Liver (tissue), 9 donors: Measurements from ENCODE around the gene DOCK9. TPM values are rescaled to one million over a fixed set of nuclear protein-coding genes. Genes with fewer than 3 reads are reported as not detected.
A peak's percentile ranks its signal among the peaks of the same experiment; 100 is the strongest.

Experiments
- DNase-seq: peaks from one replicate; pipeline ENCODE4 v3.0.0-alpha.2; 2017; ENCODE audit warnings: low spot score
- H3K27ac ChIP-seq, 2 donors: one replicate each; pipeline ENCODE4 v1.7.0; 2013; ENCODE audit warnings: inconsistent platforms in 2 of 2, low read length in 2 of 2, control low read depth in 1 of 2, low read depth in 1 of 2, mild to moderate bottlenecking in 1 of 2
- H3K27me3 ChIP-seq, 4 donors: one replicate each; pipeline versions ENCODE4 v1.6.1 to v1.7.0; 2013; ENCODE audit warnings: low read length in 3 of 4, inconsistent platforms in 1 of 4, mild to moderate bottlenecking in 1 of 4, moderate library complexity in 1 of 4; ENCODE audit not compliant: control insufficient read depth in 4 of 4, insufficient read depth in 4 of 4
- H3K36me3 ChIP-seq, 4 donors: one replicate each; pipeline versions ENCODE4 v1.6.1 to v1.7.0; 2013; ENCODE audit warnings: low read length in 3 of 4, mild to moderate bottlenecking in 3 of 4, low read depth in 1 of 4, moderate library complexity in 1 of 4; ENCODE audit not compliant: control insufficient read depth in 4 of 4, insufficient read depth in 3 of 4
- H3K4me1 ChIP-seq, 4 donors: one replicate each; pipeline versions ENCODE4 v1.6.1 to v1.7.0; 2013; ENCODE audit warnings: low read length in 3 of 4, mild to moderate bottlenecking in 3 of 4, moderate library complexity in 1 of 4; ENCODE audit not compliant: control insufficient read depth in 4 of 4, insufficient read depth in 4 of 4
- H3K4me3 ChIP-seq, 3 donors: one replicate each; pipeline versions ENCODE4 v1.6.1 to v1.7.0; 2013; ENCODE audit warnings: low read length in 3 of 3, control low read depth in 1 of 3, low read depth in 1 of 3, mild to moderate bottlenecking in 1 of 3
- H3K9ac ChIP-seq, 2 donors: one replicate each; pipeline ENCODE4 v1.7.0; 2013; ENCODE audit warnings: low read length in 2 of 2, mild to moderate bottlenecking in 2 of 2, moderate library complexity in 2 of 2, control low read depth in 1 of 2, low read depth in 1 of 2
- H3K9me3 ChIP-seq, 4 donors: one replicate each; pipeline versions ENCODE4 v1.6.1 to v1.7.0; 2013; ENCODE audit warnings: low read length in 3 of 4; ENCODE audit not compliant: control insufficient read depth in 4 of 4
- EGR1 ChIP-seq, 2 donors: IDR thresholded peaks; 2 replicates each; pipeline ENCODE4 v1.6.1; 2016 to 2018; ENCODE audit warnings: antibody characterized with exemption in 2 of 2, low read depth in 2 of 2
- FOXA1 ChIP-seq: IDR thresholded peaks from 2 replicates; pipeline ENCODE4 v1.6.1; 2016; ENCODE audit warnings: antibody characterized with exemption
- FOXA2 ChIP-seq: IDR thresholded peaks from 2 replicates; pipeline ENCODE4 v1.6.1; 2016; ENCODE audit warnings: antibody characterized with exemption
- HNF4A ChIP-seq, 2 donors: conservative IDR thresholded peaks; 2 replicates each; pipeline ENCODE4 v1.6.1; 2016; ENCODE audit warnings: antibody characterized with exemption in 2 of 2, mild to moderate bottlenecking in 2 of 2
- JUND ChIP-seq, 2 donors: IDR thresholded peaks; 2 replicates each; pipeline ENCODE4 v1.6.1; 2016; ENCODE audit warnings: antibody characterized with exemption in 2 of 2
- NR2F2 ChIP-seq: IDR thresholded peaks from 2 replicates; pipeline ENCODE4 v1.6.1; 2016; ENCODE audit warnings: antibody characterized with exemption
- SP1 ChIP-seq: IDR thresholded peaks from 2 replicates; pipeline ENCODE4 v1.6.1; 2018; ENCODE audit warnings: antibody characterized with exemption, mild to moderate bottlenecking
- TAF1 ChIP-seq: conservative IDR thresholded peaks from 2 replicates; pipeline ENCODE4 v1.6.1; 2016; ENCODE audit warnings: antibody characterized with exemption, mild to moderate bottlenecking
- YY1 ChIP-seq: IDR thresholded peaks from 2 replicates; pipeline ENCODE4 v1.6.1; 2016; ENCODE audit warnings: antibody characterized with exemption, mild to moderate bottlenecking
- WGBS: extraction: QIAGEN DNeasy Blood & Tissue Kit; methylation state at CpG from one replicate; pipeline ENCODE4 v1.1.7; 2013; 5-methylcytosine and 5-hydroxymethylcytosine counted together
- polyA plus RNA-seq, 2 donors: library from polyadenylated mRNA; stranded (reverse) in 1 of 2; unstranded in 1 of 2; fragments of 200-250 nt in 1 of 2; fragments of >200 nt in 1 of 2; fragmentation: Nextera tagmentation in 1 of 2; extraction: Ambion mirVana in 1 of 2; gene quantifications; one replicate each; pipeline versions ENCODE4 v1.2.1 to v1.2.3, GENCODE V29; 2013 to 2015
- total RNA-seq, 2 donors: library from RNA; depleted of rRNA; stranded (reverse); fragments of >200 nt; gene quantifications; one replicate each; pipeline ENCODE4 v1.2.3, GENCODE V29; 2014
- TF ChIP-seq, protein P1 (sequence below): IDR thresholded peaks from 2 replicates; pipeline ENCODE4 v1.6.1; 2016; ENCODE audit warnings: antibody characterized with exemption
- TF ChIP-seq, protein P2 (sequence below): IDR thresholded peaks from 2 replicates; pipeline ENCODE4 v1.6.1; 2016; ENCODE audit warnings: antibody characterized with exemption
- TF ChIP-seq, protein P3 (sequence below): IDR thresholded peaks from 2 replicates; pipeline ENCODE4 v1.6.1; 2016; ENCODE audit warnings: antibody characterized with exemption
- TF ChIP-seq, protein P4 (sequence below): IDR thresholded peaks from 2 replicates; pipeline ENCODE4 v1.6.1; 2016; ENCODE audit warnings: antibody characterized with exemption, mild to moderate bottlenecking
- donor health status: healthy.
- donor health status: healthy.
- donor health status: healthy.
- donor health status: healthy.
- donor health status: healthy.

DOCK9 gene
- total and polyA plus RNA-seq, 4 donors: 5.4 to 31.3 (median 10.6) TPM

DNA sequence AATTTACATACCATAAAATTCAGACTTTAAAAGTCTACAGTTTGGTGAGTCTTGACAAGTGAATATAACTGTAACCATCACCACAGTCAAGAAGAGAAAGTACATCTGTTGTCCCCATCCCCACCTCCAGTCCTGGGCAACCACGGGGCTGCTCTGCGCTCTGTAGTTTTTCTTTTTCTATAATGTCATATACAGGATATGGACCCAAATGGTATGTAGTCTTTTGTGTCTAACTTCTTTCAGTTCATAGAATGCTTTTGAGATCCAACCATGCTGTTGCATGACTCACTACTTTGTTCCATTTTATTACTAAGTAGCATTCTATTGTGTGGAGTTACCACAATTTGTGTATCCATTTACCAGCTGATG lies 103.9 kb downstream of the DOCK9 start:
- WGBS: 96% methylated on average over 2 of the region's 2 CpGs
- H3K36me3 ChIP-seq: peaks cover 0 to 17% (median 9%) of the 10 kb centered on the region in 4 donors
- no peak for DNase-seq

DNA sequence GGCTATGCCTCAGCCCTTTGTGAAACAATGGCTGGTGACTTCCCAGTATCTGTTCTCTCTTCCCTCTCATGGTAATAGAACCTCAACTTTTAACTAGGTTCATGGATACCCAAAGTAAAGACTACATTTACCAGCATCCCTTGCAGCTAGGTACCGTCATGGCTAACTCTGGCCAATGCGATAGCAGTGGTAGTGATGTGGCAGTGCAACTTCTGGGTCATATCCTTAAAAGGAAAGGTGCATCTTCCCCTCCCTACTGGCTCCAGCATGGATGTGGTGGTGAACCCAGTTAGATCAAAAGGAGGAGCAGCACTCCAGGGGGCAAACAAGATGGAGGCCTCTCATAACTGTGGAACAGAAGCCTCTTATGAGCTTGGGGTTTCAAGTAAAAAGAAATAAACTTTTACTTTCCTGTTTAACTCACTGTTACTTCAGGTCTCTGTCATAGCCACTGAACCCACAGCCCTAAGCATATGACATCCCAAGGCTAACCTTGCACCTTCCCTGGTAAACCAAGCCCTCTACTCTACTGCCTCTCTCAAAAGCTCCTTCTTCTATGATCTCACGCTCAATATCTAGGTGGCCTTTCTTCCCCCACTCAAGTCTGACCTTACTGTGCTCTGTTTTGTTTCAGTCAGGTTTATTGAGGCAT lies 104.4 kb downstream of the DOCK9 start:
- over 99% methylated on average over 3 of the region's 3 CpGs for WGBS
- H3K9me3 ChIP-seq: peaks cover 0 to 6% (median 3%) of the 10 kb centered on the region in 4 donors
- peak overlapping the region in 1 of 3 donors; percentile 15 for H3K4me3 ChIP-seq
- peaks cover 0 to 17% (median 9%) of the 10 kb centered on the region in 4 donors for H3K36me3 ChIP-seq
- no peak for DNase-seq
- no peaks in the 10 kb centered on the region for H3K4me1 ChIP-seq
- H3K9ac ChIP-seq: no peak overlapping the region
- no peaks in the 10 kb centered on the region for H3K27me3 ChIP-seq
- TF ChIP-seq YY1 (no peak), FOXA2 (no peak), TAF1 (no peak), HNF4A (conservative IDR thresholded peaks at IDR 0.05) (no peak), SP1 (no peak), EGR1 (IDR thresholded peaks at IDR 0.05; ENCODE audit: low read depth in 2 of 2) (no peak)
- TF ChIP-seq, protein P1, sequence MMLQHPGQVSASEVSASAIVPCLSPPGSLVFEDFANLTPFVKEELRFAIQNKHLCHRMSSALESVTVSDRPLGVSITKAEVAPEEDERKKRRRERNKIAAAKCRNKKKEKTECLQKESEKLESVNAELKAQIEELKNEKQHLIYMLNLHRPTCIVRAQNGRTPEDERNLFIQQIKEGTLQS: no peak
- TF ChIP-seq, protein P2, sequence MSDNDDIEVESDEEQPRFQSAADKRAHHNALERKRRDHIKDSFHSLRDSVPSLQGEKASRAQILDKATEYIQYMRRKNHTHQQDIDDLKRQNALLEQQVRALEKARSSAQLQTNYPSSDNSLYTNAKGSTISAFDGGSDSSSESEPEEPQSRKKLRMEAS: no peak
- TF ChIP-seq, protein P3, sequence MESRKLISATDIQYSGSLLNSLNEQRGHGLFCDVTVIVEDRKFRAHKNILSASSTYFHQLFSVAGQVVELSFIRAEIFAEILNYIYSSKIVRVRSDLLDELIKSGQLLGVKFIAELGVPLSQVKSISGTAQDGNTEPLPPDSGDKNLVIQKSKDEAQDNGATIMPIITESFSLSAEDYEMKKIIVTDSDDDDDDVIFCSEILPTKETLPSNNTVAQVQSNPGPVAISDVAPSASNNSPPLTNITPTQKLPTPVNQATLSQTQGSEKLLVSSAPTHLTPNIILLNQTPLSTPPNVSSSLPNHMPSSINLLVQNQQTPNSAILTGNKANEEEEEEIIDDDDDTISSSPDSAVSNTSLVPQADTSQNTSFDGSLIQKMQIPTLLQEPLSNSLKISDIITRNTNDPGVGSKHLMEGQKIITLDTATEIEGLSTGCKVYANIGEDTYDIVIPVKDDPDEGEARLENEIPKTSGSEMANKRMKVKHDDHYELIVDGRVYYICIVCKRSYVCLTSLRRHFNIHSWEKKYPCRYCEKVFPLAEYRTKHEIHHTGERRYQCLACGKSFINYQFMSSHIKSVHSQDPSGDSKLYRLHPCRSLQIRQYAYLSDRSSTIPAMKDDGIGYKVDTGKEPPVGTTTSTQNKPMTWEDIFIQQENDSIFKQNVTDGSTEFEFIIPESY: no peak
- H3K27ac ChIP-seq: no peak overlapping the region

More for the DNA sequence above, 103.9 kb downstream of the DOCK9 start:
- H3K4me1 ChIP-seq: no peaks in the 10 kb centered on the region
- no peak overlapping the region for H3K4me3 ChIP-seq
- no peak overlapping the region for H3K9ac ChIP-seq
- H3K9me3 ChIP-seq: peaks cover 0 to 6% (median 3%) of the 10 kb centered on the region in 4 donors
- H3K27me3 ChIP-seq: no peaks in the 10 kb centered on the region
- TF ChIP-seq, protein P3: no peak
- H3K27ac ChIP-seq: no peak overlapping the region

DNA sequence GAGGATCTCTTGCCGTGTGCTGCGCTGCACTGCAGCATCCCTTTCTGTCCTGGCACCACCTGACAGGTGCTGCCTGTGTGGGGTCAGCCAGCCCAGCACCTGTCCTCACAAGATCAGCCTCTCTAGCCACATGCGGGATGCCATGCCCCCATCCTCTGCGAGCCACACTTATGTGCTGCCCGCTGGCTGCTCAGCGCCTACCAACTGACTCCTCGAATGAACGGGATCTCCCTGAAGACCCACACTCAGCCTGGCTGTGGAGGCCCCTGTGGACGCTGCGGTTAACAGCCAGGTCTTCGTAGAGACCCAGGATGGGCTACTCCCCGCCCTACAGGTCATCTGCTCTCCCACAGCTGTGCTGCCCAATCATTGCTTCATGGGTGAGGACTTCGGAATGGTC lies 106.1 kb downstream of the DOCK9 start:
- peaks cover 0 to 17% (median 9%) of the 10 kb centered on the region in 4 donors for H3K36me3 ChIP-seq
- no peak for DNase-seq
- H3K27me3 ChIP-seq: no peaks in the 10 kb centered on the region
- no peak overlapping the region for H3K27ac ChIP-seq
- TF ChIP-seq, protein P1: no peak
- no peak for TF ChIP-seq FOXA1
- TF ChIP-seq, protein P4, sequence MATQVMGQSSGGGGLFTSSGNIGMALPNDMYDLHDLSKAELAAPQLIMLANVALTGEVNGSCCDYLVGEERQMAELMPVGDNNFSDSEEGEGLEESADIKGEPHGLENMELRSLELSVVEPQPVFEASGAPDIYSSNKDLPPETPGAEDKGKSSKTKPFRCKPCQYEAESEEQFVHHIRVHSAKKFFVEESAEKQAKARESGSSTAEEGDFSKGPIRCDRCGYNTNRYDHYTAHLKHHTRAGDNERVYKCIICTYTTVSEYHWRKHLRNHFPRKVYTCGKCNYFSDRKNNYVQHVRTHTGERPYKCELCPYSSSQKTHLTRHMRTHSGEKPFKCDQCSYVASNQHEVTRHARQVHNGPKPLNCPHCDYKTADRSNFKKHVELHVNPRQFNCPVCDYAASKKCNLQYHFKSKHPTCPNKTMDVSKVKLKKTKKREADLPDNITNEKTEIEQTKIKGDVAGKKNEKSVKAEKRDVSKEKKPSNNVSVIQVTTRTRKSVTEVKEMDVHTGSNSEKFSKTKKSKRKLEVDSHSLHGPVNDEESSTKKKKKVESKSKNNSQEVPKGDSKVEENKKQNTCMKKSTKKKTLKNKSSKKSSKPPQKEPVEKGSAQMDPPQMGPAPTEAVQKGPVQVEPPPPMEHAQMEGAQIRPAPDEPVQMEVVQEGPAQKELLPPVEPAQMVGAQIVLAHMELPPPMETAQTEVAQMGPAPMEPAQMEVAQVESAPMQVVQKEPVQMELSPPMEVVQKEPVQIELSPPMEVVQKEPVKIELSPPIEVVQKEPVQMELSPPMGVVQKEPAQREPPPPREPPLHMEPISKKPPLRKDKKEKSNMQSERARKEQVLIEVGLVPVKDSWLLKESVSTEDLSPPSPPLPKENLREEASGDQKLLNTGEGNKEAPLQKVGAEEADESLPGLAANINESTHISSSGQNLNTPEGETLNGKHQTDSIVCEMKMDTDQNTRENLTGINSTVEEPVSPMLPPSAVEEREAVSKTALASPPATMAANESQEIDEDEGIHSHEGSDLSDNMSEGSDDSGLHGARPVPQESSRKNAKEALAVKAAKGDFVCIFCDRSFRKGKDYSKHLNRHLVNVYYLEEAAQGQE: no peak
- no peak for TF ChIP-seq JUND (IDR thresholded peaks at IDR 0.05)
- TF ChIP-seq NR2F2: no peak
- no peak for TF ChIP-seq YY1
- TF ChIP-seq FOXA2: no peak
- H3K9me3 ChIP-seq: peaks cover 0 to 6% (median 3%) of the 10 kb centered on the region in 4 donors
- H3K4me3 ChIP-seq: no peak overlapping the region
- WGBS: 93% methylated on average over 13 of the region's 13 CpGs
- H3K9ac ChIP-seq: no peak overlapping the region
- H3K4me1 ChIP-seq: no peaks in the 10 kb centered on the region
